NCI-H510A treated with DMSO at 0.1 percent for 48 hours (cell line): ENCODE data around the gene BTBD7.

ENCODE experiments used
- DNase-seq: peaks from one replicate; lab custom pipeline; 2025; lab: John Stamatoyannopoulos, UW

The BTBD7 gene

GRCh38 chr14:93329965-93330608, 2.7 kb downstream of the BTBD7 start:
- no peak for DNase-seq

- no peak for DNase-seq
Measured at GRCh38 chr14:93328546-93328945, 4.3 kb downstream of the BTBD7 start.

GRCh38 chr14:93326196-93326595, 6.6 kb downstream of the BTBD7 start:
- no peak for DNase-seq

- DNase-seq: no peak
Measured at GRCh38 chr14:93323600-93324174, 9.1 kb downstream of the BTBD7 start.

- DNase-seq: no peak
Measured at GRCh38 chr14:93322929-93323599, 9.8 kb downstream of the BTBD7 start.

GRCh38 chr14:93320489-93320888, 12.3 kb downstream of the BTBD7 start:
- no peak for DNase-seq

GRCh38 chr14:93319958-93320357, 12.9 kb downstream of the BTBD7 start:
- no peak for DNase-seq

- no peak for DNase-seq
Measured at GRCh38 chr14:93319494-93319893, 13.3 kb downstream of the BTBD7 start.

GRCh38 chr14:93318927-93319326, 13.9 kb downstream of the BTBD7 start:
- peak; percentile 8 for DNase-seq

- no peak for DNase-seq
Measured at GRCh38 chr14:93317875-93318807, 14.7 kb downstream of the BTBD7 start.

- no peak for DNase-seq
Measured at GRCh38 chr14:93317210-93317874, 15.5 kb downstream of the BTBD7 start.

GRCh38 chr14:93316716-93317115, 16.1 kb downstream of the BTBD7 start:
- no peak for DNase-seq

- no peak for DNase-seq
Measured at GRCh38 chr14:93315575-93315974, 17.3 kb downstream of the BTBD7 start.

GRCh38 chr14:93311082-93311481, 21.8 kb downstream of the BTBD7 start:
- DNase-seq: no peak

- no peak for DNase-seq
Measured at GRCh38 chr14:93309427-93309966, 23.3 kb downstream of the BTBD7 start.

GRCh38 chr14:93308686-93309345, 24.0 kb downstream of the BTBD7 start:
- DNase-seq: no peak

- no peak for DNase-seq
Measured at GRCh38 chr14:93306812-93307211, 26.0 kb downstream of the BTBD7 start.

GRCh38 chr14:93305725-93306418, 27.0 kb downstream of the BTBD7 start:
- DNase-seq: no peak

- no peak for DNase-seq
Measured at GRCh38 chr14:93304771-93305170, 28.1 kb downstream of the BTBD7 start.

GRCh38 chr14:93303659-93304058, 29.2 kb downstream of the BTBD7 start:
- no peak for DNase-seq
